Measurements from ENCODE around the gene CSNK1G1.

Gene CSNK1G1

DNA sequence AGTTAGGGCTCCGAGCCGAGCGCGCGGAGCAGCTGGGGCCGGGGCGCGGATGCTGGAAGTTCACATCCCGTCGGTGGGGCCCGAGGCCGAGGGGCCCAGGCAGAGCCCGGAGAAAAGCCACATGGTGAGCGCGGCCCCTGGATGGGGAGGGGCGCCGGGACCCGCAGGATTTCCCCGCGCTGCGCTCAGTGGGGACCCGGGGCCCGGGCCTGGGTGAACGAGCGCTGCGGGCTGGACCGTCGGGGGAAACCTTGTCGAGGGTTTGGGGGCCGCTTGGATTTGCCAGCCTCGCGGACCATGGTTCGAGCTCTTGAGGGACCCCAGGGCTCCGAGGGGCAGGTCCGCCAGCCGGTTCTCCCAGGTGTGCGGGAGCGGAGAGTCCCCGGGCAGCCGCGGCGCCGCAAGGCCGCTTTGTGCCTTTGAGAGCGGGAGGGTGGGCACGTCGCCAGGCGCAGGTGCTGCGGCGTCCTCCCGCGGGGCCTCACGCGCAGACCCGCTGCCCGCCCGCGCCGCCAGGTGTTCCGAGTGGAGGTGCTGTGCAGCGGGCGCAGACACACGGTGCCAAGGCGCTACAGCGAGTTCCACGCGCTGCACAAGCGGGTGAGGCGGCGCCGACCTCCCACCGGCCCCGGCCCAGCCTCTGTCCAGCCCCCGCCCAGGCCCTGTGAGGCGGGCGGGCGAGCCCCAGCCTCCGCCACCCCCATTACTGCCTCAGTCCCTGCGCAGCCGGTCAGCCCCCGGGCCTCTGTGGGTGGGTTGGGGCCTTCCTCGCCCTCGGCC lies 204.1 kb downstream of the CSNK1G1 start, which contains the start of gene SNX22:
Gene SNX22 (plus strand): TSS at position 5 of the 780 bp plus-strand sequence. CDS start 45 bp downstream, at position 50.
- H3K4me1 ChIP-seq (ENCODE audit: control insufficient read depth, insufficient read depth, low read length, poor library complexity, severe bottlenecking), result peaks cover 23% of the 10 kb centered on the region
- no peak within 1 kb of the TSS for H3K27ac ChIP-seq (ENCODE audit: insufficient read depth, low read length, poor library complexity, severe bottlenecking)

GRCh38 chr15:64149893-64150578 lies 205.9 kb downstream of the CSNK1G1 start:
- H3K36me3 ChIP-seq (ENCODE audit: control insufficient read depth, insufficient read depth, low read length), result peaks cover 5% of the 10 kb centered on the region
- H3K9me3 ChIP-seq (ENCODE audit: control insufficient read depth, low read length), result no peaks in the 10 kb centered on the region
- DNase-seq, result no peak
- H3K4me3 ChIP-seq (ENCODE audit: insufficient read depth, low read depth, low read length, poor library complexity, severe bottlenecking), result no peak overlapping the region
- H3K27ac ChIP-seq (ENCODE audit: insufficient read depth, low read length, poor library complexity, severe bottlenecking), result no peak overlapping the region
- peaks cover 12% of the 10 kb centered on the region for H3K27me3 ChIP-seq (replicated peaks; ENCODE audit: control insufficient read depth, insufficient read depth, low read length, poor library complexity, severe bottlenecking)
- peaks cover 23% of the 10 kb centered on the region for H3K4me1 ChIP-seq (ENCODE audit: control insufficient read depth, insufficient read depth, low read length, poor library complexity, severe bottlenecking)

More for the DNA sequence above, 204.1 kb downstream of the CSNK1G1 start, which contains the start of gene SNX22:
- peaks cover 24% of the 10 kb centered on the region for H3K36me3 ChIP-seq (ENCODE audit: control insufficient read depth, insufficient read depth, low read length)
- peaks cover 12% of the 10 kb centered on the region for H3K27me3 ChIP-seq (replicated peaks; ENCODE audit: control insufficient read depth, insufficient read depth, low read length, poor library complexity, severe bottlenecking)
- peak within 1 kb of the TSS; percentile 51 for H3K4me3 ChIP-seq (ENCODE audit: insufficient read depth, low read depth, low read length, poor library complexity, severe bottlenecking)
- DNase-seq, result peak in 2 of 3 donors; percentile 6 to 12
- no peaks in the 10 kb centered on the region for H3K9me3 ChIP-seq (ENCODE audit: control insufficient read depth, low read length)

GRCh38 chr15:64149424-64149823 lies 206.5 kb downstream of the CSNK1G1 start:
- H3K27me3 ChIP-seq (replicated peaks; ENCODE audit: control insufficient read depth, insufficient read depth, low read length, poor library complexity, severe bottlenecking), result peaks cover 12% of the 10 kb centered on the region
- peaks cover 5% of the 10 kb centered on the region for H3K36me3 ChIP-seq (ENCODE audit: control insufficient read depth, insufficient read depth, low read length)
- no peaks in the 10 kb centered on the region for H3K9me3 ChIP-seq (ENCODE audit: control insufficient read depth, low read length)
- DNase-seq, result no peak
- no peak overlapping the region for H3K27ac ChIP-seq (ENCODE audit: insufficient read depth, low read length, poor library complexity, severe bottlenecking)
- no peak overlapping the region for H3K4me3 ChIP-seq (ENCODE audit: insufficient read depth, low read depth, low read length, poor library complexity, severe bottlenecking)
- H3K4me1 ChIP-seq (ENCODE audit: control insufficient read depth, insufficient read depth, low read length, poor library complexity, severe bottlenecking), result peaks cover 23% of the 10 kb centered on the region

GRCh38 chr15:64148581-64148980 lies 207.4 kb downstream of the CSNK1G1 start:
- DNase-seq, result no peak
- Histone ChIP-seq H3K9me3 (ENCODE audit: control insufficient read depth, low read length) (no peaks in the 10 kb centered on the region), H3K27me3 (replicated peaks; ENCODE audit: control insufficient read depth, insufficient read depth, low read length, poor library complexity, severe bottlenecking) (peaks cover 12% of the 10 kb centered on the region), H3K36me3 (ENCODE audit: control insufficient read depth, insufficient read depth, low read length) (peaks cover 2% of the 10 kb centered on the region), H3K4me1 (ENCODE audit: control insufficient read depth, insufficient read depth, low read length, poor library complexity, severe bottlenecking) (peaks cover 23% of the 10 kb centered on the region), H3K4me3 (ENCODE audit: insufficient read depth, low read depth, low read length, poor library complexity, severe bottlenecking) (no peak overlapping the region), H3K27ac (ENCODE audit: insufficient read depth, low read length, poor library complexity, severe bottlenecking) (no peak overlapping the region)

GRCh38 chr15:64148168-64148567 lies 207.8 kb downstream of the CSNK1G1 start:
- H3K4me1 ChIP-seq (ENCODE audit: control insufficient read depth, insufficient read depth, low read length, poor library complexity, severe bottlenecking), result peaks cover 19% of the 10 kb centered on the region
- peaks cover 6% of the 10 kb centered on the region for H3K36me3 ChIP-seq (ENCODE audit: control insufficient read depth, insufficient read depth, low read length)
- peaks cover 12% of the 10 kb centered on the region for H3K27me3 ChIP-seq (replicated peaks; ENCODE audit: control insufficient read depth, insufficient read depth, low read length, poor library complexity, severe bottlenecking)
- no peaks in the 10 kb centered on the region for H3K9me3 ChIP-seq (ENCODE audit: control insufficient read depth, low read length)
- DNase-seq, result no peak
- H3K4me3 ChIP-seq (ENCODE audit: insufficient read depth, low read depth, low read length, poor library complexity, severe bottlenecking), result no peak overlapping the region
- H3K27ac ChIP-seq (ENCODE audit: insufficient read depth, low read length, poor library complexity, severe bottlenecking), result no peak overlapping the region

DNA sequence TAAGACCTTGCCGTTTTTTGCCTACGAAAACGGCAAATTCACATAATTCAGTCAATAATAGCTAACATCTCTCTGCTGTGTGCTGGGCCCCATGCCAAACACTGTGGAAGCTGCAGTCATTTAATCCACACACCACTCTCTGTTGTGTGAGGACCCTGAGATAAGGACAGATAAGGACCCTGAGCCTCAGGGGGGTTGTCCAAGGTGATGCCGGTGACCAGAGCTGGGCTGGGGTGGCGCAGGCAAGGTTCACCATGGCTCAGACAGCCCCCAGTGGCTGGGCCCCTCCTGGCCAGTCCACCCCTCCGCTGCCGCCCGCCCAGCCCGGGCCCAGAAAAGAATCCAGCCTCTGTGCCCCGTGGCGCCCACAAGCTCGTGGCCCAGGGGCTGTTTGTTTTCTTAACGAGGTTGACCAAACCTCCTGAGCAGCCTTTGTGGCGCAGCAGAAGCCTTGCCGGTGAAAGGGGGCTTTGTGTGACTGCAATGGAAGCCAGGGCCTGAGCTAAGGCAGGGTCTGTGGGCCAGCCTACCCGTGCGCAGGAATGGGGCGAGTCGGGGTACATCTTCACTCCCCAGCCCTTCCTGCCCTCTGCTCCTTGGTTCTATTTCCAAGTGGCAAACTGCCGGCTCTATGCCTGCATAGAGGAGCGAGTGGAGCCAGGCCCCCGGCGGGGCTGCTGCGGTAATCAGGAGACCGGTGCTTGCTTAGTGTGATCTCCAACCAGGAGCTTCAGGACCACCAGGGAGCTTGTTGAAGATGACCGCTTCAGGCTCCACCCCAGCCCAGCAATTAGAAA lies 208.9 kb downstream of the CSNK1G1 start:
- H3K4me1 ChIP-seq (ENCODE audit: control insufficient read depth, insufficient read depth, low read length, poor library complexity, severe bottlenecking), result peaks cover 9% of the 10 kb centered on the region
- no peak overlapping the region for H3K4me3 ChIP-seq (ENCODE audit: insufficient read depth, low read depth, low read length, poor library complexity, severe bottlenecking)
- H3K9me3 ChIP-seq (ENCODE audit: control insufficient read depth, low read length), result no peaks in the 10 kb centered on the region
- peaks cover 6% of the 10 kb centered on the region for H3K27me3 ChIP-seq (replicated peaks; ENCODE audit: control insufficient read depth, insufficient read depth, low read length, poor library complexity, severe bottlenecking)
- H3K27ac ChIP-seq (ENCODE audit: insufficient read depth, low read length, poor library complexity, severe bottlenecking), result no peak overlapping the region
- peaks cover 12% of the 10 kb centered on the region for H3K36me3 ChIP-seq (ENCODE audit: control insufficient read depth, insufficient read depth, low read length)
- no peak for DNase-seq

DNA sequence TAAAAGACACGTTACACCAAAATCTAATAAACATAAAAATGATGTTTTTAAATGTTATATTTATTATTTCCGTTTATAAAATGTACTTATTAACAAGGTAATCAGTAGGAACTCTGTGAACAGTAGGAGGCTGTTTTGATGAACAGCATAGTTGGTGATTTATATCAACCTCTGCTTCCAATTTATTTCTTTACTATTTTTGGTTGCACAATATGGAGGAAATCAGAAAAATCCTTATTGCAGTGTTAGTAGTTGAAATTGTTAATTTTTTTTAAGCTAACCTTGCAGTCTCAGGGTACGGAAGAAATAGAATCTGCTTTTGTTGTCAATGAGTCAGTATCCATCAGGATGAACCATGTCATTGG lies 209.5 kb downstream of the CSNK1G1 start:
- Histone ChIP-seq H3K4me1 (ENCODE audit: control insufficient read depth, insufficient read depth, low read length, poor library complexity, severe bottlenecking) (peaks cover 4% of the 10 kb centered on the region), H3K27ac (ENCODE audit: insufficient read depth, low read length, poor library complexity, severe bottlenecking) (no peak overlapping the region), H3K27me3 (replicated peaks; ENCODE audit: control insufficient read depth, insufficient read depth, low read length, poor library complexity, severe bottlenecking) (peaks cover under 1% of the 10 kb centered on the region), H3K4me3 (ENCODE audit: insufficient read depth, low read depth, low read length, poor library complexity, severe bottlenecking) (no peak overlapping the region), H3K36me3 (ENCODE audit: control insufficient read depth, insufficient read depth, low read length) (peaks cover 12% of the 10 kb centered on the region), H3K9me3 (ENCODE audit: control insufficient read depth, low read length) (no peaks in the 10 kb centered on the region)
- no peak for DNase-seq

- H3K4me1 ChIP-seq (ENCODE audit: control insufficient read depth, insufficient read depth, low read length, poor library complexity, severe bottlenecking), result no peaks in the 10 kb centered on the region
Observed at GRCh38 chr15:64146041-64146440, 209.9 kb downstream of the CSNK1G1 start.

GRCh38 chr15:64144565-64145281 lies 211.2 kb downstream of the CSNK1G1 start:
- no peaks in the 10 kb centered on the region for H3K4me1 ChIP-seq (ENCODE audit: control insufficient read depth, insufficient read depth, low read length, poor library complexity, severe bottlenecking)
- no peaks in the 10 kb centered on the region for H3K9me3 ChIP-seq (ENCODE audit: control insufficient read depth, low read length)
- H3K36me3 ChIP-seq (ENCODE audit: control insufficient read depth, insufficient read depth, low read length), result peaks cover 12% of the 10 kb centered on the region
- H3K27ac ChIP-seq (ENCODE audit: insufficient read depth, low read length, poor library complexity, severe bottlenecking), result no peak overlapping the region
- no peaks in the 10 kb centered on the region for H3K27me3 ChIP-seq (replicated peaks; ENCODE audit: control insufficient read depth, insufficient read depth, low read length, poor library complexity, severe bottlenecking)
- no peak for DNase-seq
- no peak overlapping the region for H3K4me3 ChIP-seq (ENCODE audit: insufficient read depth, low read depth, low read length, poor library complexity, severe bottlenecking)

More at GRCh38 chr15:64146041-64146440, 209.9 kb downstream of the CSNK1G1 start:
- Histone ChIP-seq H3K9me3 (ENCODE audit: control insufficient read depth, low read length) (no peaks in the 10 kb centered on the region), H3K4me3 (ENCODE audit: insufficient read depth, low read depth, low read length, poor library complexity, severe bottlenecking) (no peak overlapping the region), H3K27ac (ENCODE audit: insufficient read depth, low read length, poor library complexity, severe bottlenecking) (no peak overlapping the region), H3K27me3 (replicated peaks; ENCODE audit: control insufficient read depth, insufficient read depth, low read length, poor library complexity, severe bottlenecking) (no peaks in the 10 kb centered on the region), H3K36me3 (ENCODE audit: control insufficient read depth, insufficient read depth, low read length) (peaks cover 12% of the 10 kb centered on the region)
- DNase-seq, result no peak
